ENCODE data around the gene SERHL2.
"Not testable (repeated sequence)": the region's sequence is repeated elsewhere in the genome, so short reads cannot be mapped to it uniquely, and the experiment has no call there.

SERHL2 gene

GRCh38 chr22:42553475-42554361, at the start of gene SERHL2:
TSS of gene SERHL2 (plus strand) at chr22:42553956. CDS start at chr22:42554021, 65 bp downstream.
- peak; percentile 80 for DNase-seq

GRCh38 chr22:42508327-42508974, 45.3 kb upstream of the SERHL2 start:
- not testable (repeated sequence) for DNase-seq

- DNase-seq = not testable (repeated sequence)
Measured at GRCh38 chr22:42508975-42509364, 44.8 kb upstream of the SERHL2 start.

- DNase-seq = no peak
Measured at GRCh38 chr22:42509548-42509947, 44.2 kb upstream of the SERHL2 start.

GRCh38 chr22:42511401-42511891, 42.3 kb upstream of the SERHL2 start:
- no peak for DNase-seq

GRCh38 chr22:42512273-42512990, 41.3 kb upstream of the SERHL2 start:
- DNase-seq = not testable (repeated sequence)

GRCh38 chr22:42514331-42514730, 39.4 kb upstream of the SERHL2 start:
- DNase-seq = not testable (repeated sequence)

GRCh38 chr22:42515304-42515703, 38.5 kb upstream of the SERHL2 start:
- DNase-seq = not testable (repeated sequence)

GRCh38 chr22:42515896-42516295, 37.9 kb upstream of the SERHL2 start:
- DNase-seq = no peak

GRCh38 chr22:42517103-42517502, 36.7 kb upstream of the SERHL2 start:
- not testable (repeated sequence) for DNase-seq

- not testable (repeated sequence) for DNase-seq
Measured at GRCh38 chr22:42518638-42519524, 34.9 kb upstream of the SERHL2 start.

GRCh38 chr22:42519525-42520401, 34.0 kb upstream of the SERHL2 start, which contains the start of gene RRP7A:
TSS of gene RRP7A (minus strand) at chr22:42519796. CDS start at chr22:42519786, 10 bp downstream.
- peak; percentile 83 for DNase-seq

- DNase-seq = no peak
Measured at GRCh38 chr22:42521228-42521546, 32.6 kb upstream of the SERHL2 start.

- no peak for DNase-seq
Measured at GRCh38 chr22:42522546-42522945, 31.2 kb upstream of the SERHL2 start.

GRCh38 chr22:42528591-42529307, 25.0 kb upstream of the SERHL2 start:
- DNase-seq = no peak

GRCh38 chr22:42529435-42529834, 24.3 kb upstream of the SERHL2 start:
- DNase-seq = not testable (repeated sequence)

GRCh38 chr22:42531401-42532084, 22.2 kb upstream of the SERHL2 start:
- DNase-seq = not testable (repeated sequence)

- no peak for DNase-seq
Measured at GRCh38 chr22:42533638-42533977, 20.1 kb upstream of the SERHL2 start.

- DNase-seq = not testable (repeated sequence)
Measured at GRCh38 chr22:42535082-42535731, 18.5 kb upstream of the SERHL2 start.
